Colonic mucosa (tissue), 4 donors: ENCODE data around the gene EPN1. TPM values are rescaled to one million over a fixed set of nuclear protein-coding genes. Genes with fewer than 3 reads are reported as not detected.
A peak's percentile ranks its signal among the peaks of the same experiment; 100 is the strongest.

Experiments used
- DNase-seq: peaks from one replicate; pipeline ENCODE4 v3.0.0-alpha.2; 2020
- H3K27ac ChIP-seq: fragments of 200-600 bp; one replicate; pipeline ENCODE4 v1.8.0; 2021
- H3K27me3 ChIP-seq: fragments of 200-600 bp; one replicate; pipeline ENCODE4 v1.8.0; 2021
- H3K36me3 ChIP-seq: fragments of 200-600 bp; one replicate; pipeline ENCODE4 v1.8.0; 2021
- H3K4me1 ChIP-seq: fragments of 200-600 bp; one replicate; pipeline ENCODE4 v1.8.0; 2021; ENCODE audit warnings: mild to moderate bottlenecking
- H3K4me3 ChIP-seq: fragments of 200-600 bp; one replicate; pipeline ENCODE4 v1.8.0; 2021
- H3K9ac ChIP-seq, 2 donors: one replicate each; pipeline ENCODE4 v1.7.0; 2013; ENCODE audit warnings: control low read depth in 2 of 2, low read depth in 2 of 2, low read length in 2 of 2
- H3K9me3 ChIP-seq: fragments of 200-600 bp; one replicate; pipeline ENCODE4 v1.8.0; 2021
- CTCF ChIP-seq: fragments of 200-600 bp; IDR thresholded peaks from one replicate; pipeline ENCODE4 v1.8.0; 2022; ENCODE audit warnings: antibody characterized with exemption, mild to moderate bottlenecking
- intact Hi-C: fragments of 100-400 bp; cut with DNase I; formaldehyde crosslinking; loops from one replicate; pipeline ENCODE4 v1.14.1; 2022
- total RNA-seq, 2 donors: library from RNA; stranded (reverse); fragmentation: NEBNext Ultra II Directional in 1 of 2; extraction: Animal tissue kit (Norgen Biotek cat#: 25700) in 1 of 2; gene quantifications; one replicate each; pipeline ENCODE4 v1.2.1, GENCODE V29; 2021
- donor health status: healthy.
- donor health status: DM: no; HTN: no; CAD: no.
- donor health status: DM: no; HTN: no; CAD: no.

Gene EPN1
- total RNA-seq, 2 donors from 2014 or later, result 257 to 259 TPM

GRCh38 chr19:55681131-55682092 lies 6.4 kb downstream of the EPN1 start:
- no peak for DNase-seq

GRCh38 chr19:55683449-55684261 lies 8.6 kb downstream of the EPN1 start:
- TF ChIP-seq CTCF, result no peak
- H3K27me3 ChIP-seq, result no peaks in the 10 kb centered on the region
- H3K4me1 ChIP-seq, result peaks cover 36% of the 10 kb centered on the region
- H3K27ac ChIP-seq, result peak overlapping the region; percentile 89
- peak; percentile 83 for DNase-seq
- intact Hi-C loops, result no loop called here
- peak overlapping the region in 1 of 2 donors; percentile 78 for H3K9ac ChIP-seq
- H3K36me3 ChIP-seq, result peaks cover 10% of the 10 kb centered on the region
- no peaks in the 10 kb centered on the region for H3K9me3 ChIP-seq
- no peak overlapping the region for H3K4me3 ChIP-seq

More at GRCh38 chr19:55681131-55682092, 6.4 kb downstream of the EPN1 start:
- Histone ChIP-seq H3K9ac (no peak overlapping the region), H3K27me3 (no peaks in the 10 kb centered on the region), H3K36me3 (peaks cover 10% of the 10 kb centered on the region), H3K27ac (no peak overlapping the region), H3K9me3 (no peaks in the 10 kb centered on the region), H3K4me3 (no peak overlapping the region), H3K4me1 (peaks cover 43% of the 10 kb centered on the region)
- TF ChIP-seq CTCF, result no peak
- intact Hi-C loops, result no loop called here

DNA sequence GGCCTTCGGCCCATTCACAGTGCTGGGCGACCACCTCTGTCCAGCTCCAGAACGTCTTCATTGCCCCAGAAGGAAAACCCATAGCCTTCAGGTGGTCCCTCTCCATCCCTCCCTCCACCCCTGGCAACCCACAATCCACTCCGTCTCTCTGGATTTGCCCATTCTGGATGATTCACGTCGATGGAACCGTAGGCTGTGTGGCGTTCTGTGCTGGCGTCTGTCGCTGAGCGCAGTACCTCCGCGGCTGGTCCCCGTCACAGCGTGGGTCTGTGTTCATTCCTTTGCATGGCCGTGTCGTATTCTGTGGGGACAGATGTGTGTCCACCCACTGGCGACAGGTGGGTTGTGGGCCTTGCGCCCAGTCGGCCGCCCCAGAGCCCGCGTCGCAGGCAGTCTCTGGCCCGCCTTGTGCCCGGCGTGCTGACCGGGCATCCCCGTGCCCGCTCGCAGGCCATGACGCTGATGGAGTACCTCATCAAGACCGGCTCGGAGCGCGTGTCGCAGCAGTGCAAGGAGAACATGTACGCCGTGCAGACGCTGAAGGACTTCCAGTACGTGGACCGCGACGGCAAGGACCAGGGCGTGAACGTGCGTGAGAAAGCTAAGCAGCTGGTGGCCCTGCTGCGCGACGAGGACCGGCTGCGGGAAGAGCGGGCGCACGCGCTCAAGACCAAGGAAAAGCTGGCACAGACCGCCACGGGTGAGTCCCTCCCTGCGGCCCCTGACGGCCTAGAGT lies 10.1 kb downstream of the EPN1 start:
- Histone ChIP-seq H3K9me3 (no peaks in the 10 kb centered on the region), H3K9ac (peak overlapping the region in 1 of 2 donors; percentile 78), H3K27me3 (no peaks in the 10 kb centered on the region), H3K27ac (peak overlapping the region; percentile 89), H3K36me3 (peaks cover 17% of the 10 kb centered on the region), H3K4me3 (no peak overlapping the region), H3K4me1 (peaks cover 42% of the 10 kb centered on the region)
- no peak for DNase-seq
- no peak for TF ChIP-seq CTCF
- intact Hi-C loops, result no loop called here

GRCh38 chr19:55685776-55686175 lies 10.8 kb downstream of the EPN1 start:
- H3K27ac ChIP-seq, result no peak overlapping the region
- no peaks in the 10 kb centered on the region for H3K9me3 ChIP-seq
- no peak overlapping the region for H3K4me3 ChIP-seq
- peak overlapping the region in 1 of 2 donors; percentile 7 for H3K9ac ChIP-seq
- H3K36me3 ChIP-seq, result peaks cover 23% of the 10 kb centered on the region
- no peak for DNase-seq
- no peak for TF ChIP-seq CTCF
- peaks cover 42% of the 10 kb centered on the region for H3K4me1 ChIP-seq
- no peaks in the 10 kb centered on the region for H3K27me3 ChIP-seq
- intact Hi-C loops, result no loop called here
